HG03280 (cell line): ENCODE data around the gene TLE3.
A peak's percentile ranks its signal among the peaks of the same experiment; 100 is the strongest.

ENCODE experiments used
- ATAC-seq: cut with Tn5 transposase; IDR thresholded peaks from one replicate; pipeline ENCODE4 v1.9.1; 2021; ENCODE audit warnings: mild to moderate bottlenecking, moderate library complexity; ENCODE audit not compliant: unreplicated experiment

Gene TLE3

DNA sequence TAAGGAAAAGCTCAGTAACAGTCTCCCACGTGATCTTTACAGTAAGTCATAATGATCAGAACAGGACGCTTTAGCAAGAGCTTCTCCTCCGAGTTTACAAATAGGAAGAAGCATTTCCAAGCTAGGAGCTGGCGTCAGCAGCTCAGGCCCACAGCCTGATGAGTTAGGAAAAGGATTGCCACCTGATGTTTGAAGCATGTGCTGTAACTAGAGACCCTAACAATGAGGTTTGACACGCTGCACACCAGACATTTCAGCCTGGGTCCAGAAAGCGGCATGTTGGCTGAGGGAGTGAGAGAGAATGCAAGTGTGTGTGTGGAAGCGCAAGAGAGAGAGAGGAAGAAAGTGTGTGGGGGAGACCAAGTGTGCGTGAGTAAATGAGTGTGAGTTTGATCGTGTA, 47.3 kb downstream of the TLE3 start:
- no peak for ATAC-seq

DNA sequence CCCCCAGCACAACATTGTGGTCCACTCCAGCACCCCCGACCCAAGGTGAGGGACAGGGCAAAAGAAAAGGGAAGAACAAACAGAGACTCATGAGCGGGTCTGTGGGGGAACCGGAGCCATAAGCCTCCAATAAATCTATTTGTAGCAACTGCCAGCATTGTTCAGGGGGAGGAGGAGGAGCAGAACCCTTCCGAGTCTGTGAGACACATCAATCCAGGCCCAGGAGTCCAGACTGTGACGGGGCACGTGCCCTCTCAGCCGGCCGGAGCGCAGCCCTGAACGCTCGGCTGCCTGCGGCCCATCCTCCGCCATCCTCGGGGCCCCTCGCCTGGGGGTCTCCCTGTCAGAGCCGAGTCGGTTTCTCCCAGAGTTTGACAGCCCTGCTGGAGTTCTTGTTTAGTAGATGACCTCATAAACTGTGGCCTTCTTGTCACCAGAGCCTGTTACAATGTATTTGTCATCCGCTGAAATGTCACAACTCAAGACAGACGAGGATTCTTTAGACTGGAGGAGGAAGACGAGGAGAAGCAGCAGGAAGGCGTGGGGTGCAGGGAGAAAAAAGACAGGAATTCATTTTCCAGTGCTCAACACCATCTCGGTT, 47.9 kb downstream of the TLE3 start:
- ATAC-seq = no peak

DNA sequence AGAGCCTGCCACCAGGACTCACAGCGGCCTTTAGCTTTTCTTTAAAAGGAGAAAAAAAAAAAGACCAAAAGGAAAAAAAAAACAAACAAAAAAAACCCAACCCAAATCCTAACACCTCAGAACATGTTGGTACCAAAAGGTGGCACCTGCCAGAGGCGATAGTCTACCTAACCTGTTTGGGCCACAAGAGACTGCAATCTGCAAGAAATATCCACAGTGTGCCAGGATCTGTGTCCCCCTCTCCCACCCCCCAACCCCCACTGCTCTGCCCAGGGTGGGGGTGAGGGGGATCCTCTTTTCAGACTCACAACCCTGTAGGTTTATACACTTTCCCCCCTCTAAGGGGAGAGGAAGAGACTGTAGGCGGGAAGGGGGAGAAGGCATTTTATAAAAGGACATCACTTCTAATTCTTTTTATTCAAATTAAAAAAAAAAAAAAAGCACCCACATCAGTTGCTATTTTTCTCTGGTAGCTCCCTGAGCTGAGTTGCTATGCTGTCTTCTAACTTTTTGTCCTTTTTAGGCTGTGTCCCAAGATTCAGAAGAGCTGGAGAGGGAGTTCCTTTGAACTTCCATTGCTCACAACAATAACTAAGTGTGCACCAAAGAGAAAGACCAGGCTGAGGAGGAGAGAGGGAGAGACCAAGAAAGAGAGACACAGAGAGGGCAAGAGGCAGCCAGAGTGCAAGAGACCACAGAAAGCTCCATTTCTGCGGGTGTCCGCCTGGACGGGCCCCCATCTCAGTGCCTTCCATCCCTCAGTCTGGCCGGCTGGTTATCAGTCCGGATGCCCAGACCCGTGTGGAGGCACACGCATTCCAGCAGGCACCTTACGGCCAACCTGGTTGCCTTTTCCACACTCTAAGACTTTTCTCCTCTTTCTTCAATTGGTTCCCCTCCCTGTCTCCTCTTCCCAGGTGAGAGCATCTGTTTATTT, 48.9 kb downstream of the TLE3 start:
- ATAC-seq = no peak

DNA sequence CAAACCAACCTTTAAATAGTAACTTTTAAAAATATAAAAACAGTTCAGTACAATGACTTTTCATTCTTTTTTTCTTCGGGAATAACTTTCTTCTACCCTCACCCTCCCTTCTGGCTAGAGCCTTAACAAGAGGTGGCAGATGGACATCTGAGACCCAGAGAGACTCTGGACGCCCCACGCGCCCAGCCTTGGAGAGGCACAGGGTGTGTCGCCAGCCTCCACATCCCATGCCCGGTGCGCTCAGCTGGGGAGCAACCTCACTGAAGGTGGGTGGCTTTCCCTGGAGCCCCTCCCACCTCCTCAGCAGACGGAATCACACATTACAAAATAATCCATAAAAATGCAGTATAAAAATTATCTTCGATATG, 49.5 kb downstream of the TLE3 start:
- ATAC-seq = no peak

DNA sequence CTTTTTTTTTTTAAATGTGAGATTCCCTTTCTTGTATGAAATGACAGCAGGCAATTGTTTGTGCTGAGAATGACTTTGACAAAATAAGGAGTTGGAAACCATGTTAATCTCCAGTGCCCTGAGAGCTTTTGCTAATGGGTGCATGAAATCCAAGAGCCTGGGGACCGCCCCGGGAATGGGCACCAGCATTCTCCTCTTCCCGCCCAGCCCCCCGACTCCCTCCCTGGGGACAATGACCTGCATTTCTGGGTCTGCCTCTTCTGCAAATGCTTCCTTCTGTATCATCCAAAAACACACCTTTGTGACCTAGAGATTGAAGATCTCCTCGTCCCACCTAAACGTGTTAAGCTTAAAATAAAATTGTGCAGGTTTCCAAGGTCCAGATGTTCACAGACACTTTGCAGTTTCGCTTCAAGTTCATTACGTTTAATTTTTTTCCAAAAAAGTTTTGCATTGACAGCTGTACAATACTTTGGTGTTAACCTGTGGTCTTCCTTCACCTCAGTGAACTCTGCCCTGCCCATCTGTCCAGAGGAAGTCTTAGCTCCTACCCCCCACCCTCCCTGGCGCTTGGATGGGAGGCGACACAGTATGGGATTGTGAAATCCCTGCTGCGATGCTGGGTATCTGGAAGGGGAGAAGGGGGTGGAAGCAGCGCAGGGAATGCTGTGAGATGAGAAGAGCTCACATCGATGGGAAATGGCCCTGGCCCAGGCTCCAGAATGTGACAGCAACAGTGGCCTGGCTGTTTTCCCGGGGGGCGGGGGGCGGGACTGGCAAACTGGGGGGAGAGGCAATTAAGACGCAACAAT, 50.1 kb downstream of the TLE3 start:
- no peak for ATAC-seq

DNA sequence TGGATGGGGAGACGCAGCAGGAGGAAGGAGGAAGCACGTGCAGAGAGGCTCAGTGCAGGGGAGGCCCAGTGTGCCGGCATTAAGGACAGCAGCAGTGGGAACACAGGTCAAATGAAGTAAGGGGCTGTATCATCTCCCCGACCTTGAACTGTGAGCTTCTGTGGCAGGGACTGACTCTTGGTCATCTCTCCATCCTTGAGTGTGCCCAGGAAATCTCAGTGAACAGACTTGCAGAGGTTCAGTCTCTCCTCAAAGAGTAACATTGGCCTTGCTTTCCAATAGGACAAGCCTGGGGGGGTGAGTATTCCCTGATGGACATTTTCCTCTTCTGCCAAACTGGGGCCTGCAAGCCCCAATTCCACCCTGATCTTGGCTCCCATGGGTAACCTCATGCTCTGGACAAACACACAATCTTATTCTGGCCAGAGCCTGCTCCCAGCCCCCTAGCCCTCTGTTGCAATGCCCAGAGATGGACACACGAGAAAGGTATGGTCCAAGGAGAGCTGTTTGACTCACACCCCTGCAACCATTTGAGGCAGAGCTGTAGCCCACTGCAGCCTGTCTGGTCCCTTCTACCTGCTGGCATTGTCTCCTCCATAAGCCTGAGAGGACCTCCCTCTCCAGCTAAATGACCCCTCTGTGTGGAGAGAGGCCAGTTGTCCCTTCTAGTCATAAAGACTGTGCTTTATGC, 50.9 kb downstream of the TLE3 start:
- ATAC-seq = no peak

DNA sequence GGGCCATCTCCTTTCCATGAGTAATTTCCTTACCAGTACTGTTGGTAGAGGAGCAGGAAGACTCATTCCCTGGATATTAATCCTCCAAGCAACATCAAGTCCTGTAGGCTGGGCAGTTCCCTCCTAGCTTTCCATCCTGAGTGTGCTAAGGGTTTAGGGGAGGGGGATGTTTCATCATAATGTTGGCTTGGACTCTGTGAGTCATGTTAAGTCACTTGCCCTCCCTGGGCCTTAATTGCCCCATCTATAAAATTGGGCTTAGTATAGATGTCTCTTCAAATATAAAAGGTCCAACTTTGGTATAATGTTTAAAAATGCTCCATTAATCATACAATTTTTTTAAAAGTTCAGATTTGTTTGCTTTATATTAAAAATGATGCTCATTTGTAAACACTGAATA, 52.7 kb downstream of the TLE3 start:
- ATAC-seq = no peak

DNA sequence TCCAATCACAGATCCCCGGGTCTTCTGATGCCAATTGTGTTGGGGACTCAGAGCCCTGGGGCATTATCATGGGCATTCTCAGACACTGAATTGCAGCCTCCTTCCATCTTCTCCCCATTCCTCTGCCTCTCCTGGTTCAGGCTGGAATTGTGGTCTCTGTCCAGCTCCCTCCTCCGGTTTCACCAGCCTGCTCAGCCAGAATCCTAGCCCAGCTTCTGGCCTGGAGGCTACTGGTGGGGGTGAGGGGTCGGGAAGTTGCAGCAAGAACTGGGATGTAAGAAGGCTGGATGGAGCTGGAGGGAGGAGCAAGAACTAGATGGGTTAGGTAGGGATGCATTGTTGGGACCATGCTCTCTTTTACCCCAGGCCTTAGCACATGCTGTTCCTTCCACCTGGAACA, 53.5 kb downstream of the TLE3 start:
- ATAC-seq = no peak

DNA sequence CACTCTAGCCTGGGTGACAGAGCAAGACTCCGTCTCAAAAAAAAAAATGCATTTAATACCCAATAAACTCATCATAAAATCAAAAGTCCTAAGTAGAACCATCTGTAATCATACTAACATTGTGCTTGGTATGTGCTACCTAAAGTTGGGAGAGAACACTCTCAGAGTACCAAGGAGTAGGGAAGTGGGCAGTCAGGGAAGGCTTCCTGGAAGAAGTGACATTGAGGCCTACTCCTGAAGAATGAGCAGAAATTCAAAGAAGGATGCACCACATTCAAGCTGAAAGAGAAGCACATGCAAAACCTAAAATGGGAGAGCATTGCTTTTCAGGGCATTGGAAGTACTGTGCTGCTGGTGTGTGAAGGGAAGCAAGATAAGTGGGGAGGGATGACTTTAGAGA, 54.1 kb downstream of the TLE3 start:
- no peak for ATAC-seq

DNA sequence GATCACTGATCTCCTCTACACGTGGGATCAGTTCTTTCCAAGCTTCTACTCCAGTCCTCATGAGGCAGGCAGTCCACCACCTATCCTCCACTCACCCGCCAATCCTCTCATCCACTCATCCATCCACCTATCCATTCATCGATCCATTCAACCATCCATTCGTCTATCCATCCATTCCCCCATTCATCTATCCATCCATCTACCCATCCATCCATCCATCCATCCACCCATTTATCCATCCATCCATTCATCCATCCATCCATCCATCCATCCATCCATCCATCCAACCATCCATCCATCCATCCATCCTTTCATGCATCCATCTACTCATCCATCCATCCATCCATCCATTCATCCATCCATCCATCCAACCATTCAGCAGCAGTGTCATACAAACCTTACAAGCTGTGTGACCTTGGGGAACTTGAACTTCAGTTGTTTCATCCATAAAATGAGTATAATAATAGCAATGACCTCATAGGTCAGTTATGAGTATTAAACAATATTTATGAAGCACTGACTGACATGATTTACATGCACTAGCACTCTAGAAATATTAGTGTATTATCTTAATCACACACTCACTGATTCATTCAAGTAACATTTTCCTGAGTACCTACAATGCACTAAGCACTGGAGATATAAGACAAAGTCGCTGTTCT, 55.0 kb downstream of the TLE3 start:
- ATAC-seq = no peak

DNA sequence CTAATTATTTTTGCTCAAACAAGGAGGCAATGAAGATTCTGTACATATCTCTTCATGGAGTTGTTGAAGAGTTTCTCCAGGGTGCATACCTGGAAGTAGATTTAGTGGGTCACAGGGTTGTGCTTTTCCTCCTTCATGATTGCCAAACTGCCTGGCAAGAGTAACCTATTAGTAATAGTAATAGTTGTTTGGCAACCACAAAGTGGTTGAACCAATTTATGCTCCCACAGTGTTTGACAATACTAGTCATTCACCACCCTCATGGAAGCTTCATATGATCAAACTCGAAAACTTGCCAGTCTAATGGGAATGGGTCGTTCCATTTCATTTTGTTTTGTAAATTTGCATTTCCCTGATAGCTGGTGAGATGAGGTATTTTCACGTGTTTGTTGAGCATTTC, 57.8 kb downstream of the TLE3 start:
- no peak for ATAC-seq

DNA sequence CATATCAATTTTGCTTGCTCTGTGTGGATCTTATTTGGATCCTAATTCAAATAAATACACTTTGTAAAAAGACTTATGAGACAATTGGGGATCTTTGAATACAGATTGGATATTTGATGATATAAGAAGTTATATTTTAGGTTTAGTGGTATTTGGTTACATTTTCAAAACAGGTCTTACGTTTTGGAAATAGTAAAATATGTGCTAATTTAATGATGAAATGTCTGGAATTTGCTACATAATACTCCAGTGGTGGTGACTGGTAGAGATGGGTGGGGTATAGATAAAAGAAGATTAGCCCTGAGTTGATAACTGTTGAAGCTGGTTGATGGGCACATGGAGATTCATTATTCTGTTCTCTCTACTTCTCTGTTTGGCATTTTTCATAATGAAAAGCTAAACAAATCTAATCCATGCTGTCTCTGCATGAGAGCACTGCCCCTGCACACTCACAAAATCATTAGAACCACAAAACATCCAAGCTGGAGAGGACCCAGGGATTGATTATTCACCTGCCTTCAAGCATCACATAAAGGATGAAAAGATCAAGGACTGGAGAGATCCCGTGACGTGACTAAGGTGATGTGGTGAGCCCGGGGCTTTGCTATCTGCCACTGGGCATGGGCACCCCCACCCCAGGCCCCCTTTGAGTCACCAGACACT, 58.9 kb downstream of the TLE3 start:
- no peak for ATAC-seq

DNA sequence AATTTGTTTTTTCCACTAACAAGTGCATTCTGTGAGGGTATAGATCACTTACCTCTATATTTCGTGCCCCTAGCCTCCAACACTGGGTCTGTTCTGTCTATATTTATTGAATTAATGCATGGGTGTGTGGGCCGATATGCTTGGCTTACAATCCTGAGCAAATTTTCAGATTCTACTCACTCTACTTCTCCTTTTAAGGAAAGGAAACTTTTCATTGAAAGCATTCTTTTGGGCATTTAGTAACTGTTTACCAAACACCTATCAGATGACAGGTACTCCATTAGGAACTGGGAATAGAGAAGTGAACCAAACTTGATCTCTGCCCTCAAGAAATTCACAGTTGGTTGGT, 60.5 kb downstream of the TLE3 start:
- ATAC-seq = no peak

DNA sequence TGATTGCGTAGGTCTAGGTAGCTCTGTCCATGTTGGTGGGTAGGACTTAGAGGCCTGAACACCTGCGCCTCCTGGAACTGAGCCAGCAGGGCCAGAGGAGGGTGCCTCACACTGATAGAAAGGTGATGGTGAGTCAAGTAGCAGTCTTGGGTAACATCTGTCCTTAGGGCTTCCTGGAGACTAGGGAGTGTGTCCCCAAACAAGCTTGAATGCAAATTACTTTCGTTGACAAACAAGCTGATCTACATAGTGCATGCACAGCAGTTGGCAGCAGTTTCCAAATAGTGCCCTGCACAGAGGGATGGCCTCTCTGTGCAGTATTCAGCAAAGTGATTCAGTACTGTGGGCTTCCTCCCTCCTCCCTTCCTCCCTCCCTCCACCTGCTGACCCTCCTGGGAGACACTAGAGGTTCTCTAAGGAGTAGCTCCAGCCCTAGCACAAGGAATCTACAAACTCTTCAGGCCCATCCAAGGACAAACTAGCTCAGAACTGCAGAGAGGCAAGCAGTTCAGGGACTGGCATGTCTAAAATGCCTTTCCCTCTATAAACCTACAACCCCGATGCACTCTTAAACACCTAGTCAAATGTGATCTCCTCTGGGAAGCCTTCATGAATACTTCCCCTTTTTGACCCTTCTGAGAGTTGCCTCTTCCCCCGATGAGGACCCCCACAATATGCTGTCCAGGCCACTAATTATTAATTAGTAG, 61.0 kb downstream of the TLE3 start:
- peak; percentile 79 for ATAC-seq

DNA sequence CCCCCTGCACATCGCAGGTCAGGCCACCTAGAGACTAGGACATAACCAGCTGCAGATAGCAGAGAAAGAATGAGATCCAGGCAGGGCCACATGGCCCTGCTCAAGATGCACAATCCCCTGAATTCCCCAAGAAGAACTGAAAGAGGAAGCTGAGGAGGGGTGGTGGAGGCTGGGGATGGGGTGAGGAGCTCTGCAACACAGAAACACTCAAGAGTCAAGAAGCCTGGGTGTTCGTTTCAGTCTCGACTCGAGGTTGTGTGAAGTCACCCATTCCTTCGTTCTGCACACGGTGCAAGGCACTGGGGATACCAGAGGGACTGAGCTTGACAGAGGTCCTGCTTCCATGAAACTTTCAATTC, 62.0 kb downstream of the TLE3 start:
- ATAC-seq = peak; percentile 48

DNA sequence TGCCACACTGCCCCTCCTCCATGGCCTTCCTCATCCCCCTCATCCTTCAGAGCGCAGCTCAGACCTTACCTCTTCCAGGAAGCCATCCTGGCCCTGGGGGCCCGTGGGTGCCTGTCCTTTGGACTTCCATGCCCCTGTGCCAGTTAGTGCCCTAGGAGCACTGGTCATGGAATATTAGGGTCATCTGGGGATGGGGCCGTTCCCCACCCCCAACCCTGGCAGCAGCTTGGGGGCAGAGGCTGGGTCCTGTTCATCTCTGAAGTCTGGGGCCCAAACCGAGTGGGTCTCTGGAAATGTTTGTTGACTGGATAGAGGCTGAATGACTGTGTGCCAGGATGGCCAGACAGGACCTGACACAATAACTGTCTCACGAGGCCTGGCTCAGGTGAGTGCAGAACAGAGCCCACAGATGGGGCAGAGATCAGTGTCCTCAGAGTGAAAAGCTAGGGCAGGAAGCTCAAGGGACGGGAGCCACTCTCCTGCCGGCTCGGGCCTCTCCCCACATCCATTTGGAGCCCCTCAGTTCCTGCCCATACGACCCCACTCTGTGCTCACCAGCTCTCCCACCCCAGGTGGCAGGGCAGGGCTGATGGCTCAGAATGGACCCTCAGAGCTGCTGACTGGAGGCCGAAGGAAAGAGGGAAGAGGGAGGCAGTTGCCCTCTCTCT, 62.5 kb downstream of the TLE3 start:
- ATAC-seq = no peak

DNA sequence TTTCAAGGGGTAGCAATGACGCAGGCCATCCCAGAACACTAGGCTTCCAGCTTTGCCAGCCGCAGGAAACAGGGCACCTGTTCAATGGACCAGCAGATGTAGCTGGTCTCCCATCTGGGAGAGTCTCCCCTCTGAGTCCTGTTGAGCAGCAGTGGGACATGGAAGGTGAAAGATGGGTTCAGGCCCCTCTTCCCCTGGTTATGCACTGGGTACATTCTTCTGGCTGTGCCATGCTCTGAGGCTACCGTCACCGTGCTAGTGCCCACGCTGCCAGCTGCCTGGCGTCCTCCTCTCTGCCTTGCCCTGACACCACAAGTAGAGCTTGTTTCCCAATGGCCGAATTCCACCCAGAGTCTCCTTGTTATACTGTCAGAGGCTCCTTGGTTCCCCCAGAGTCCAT, 63.1 kb downstream of the TLE3 start:
- no peak for ATAC-seq

DNA sequence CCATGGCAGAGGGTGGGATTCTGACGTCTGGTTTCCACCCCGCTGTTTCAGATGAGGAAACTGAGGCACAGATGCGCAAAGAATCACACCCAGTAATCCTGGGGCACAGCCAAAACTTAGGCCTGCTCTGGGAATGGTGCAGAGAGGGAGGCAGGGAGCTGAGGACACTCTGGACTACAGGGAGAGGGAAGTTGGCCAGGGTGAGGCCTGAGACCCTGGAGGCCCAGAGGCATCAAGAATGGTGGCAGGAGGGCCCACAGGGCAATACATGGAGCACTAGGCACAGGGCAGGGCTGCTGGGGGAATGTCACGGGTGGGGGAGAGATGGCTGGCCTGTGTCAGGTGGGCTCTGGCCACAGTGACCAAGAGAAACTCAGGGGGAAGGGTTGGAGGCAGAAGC, 63.6 kb downstream of the TLE3 start:
- no peak for ATAC-seq

DNA sequence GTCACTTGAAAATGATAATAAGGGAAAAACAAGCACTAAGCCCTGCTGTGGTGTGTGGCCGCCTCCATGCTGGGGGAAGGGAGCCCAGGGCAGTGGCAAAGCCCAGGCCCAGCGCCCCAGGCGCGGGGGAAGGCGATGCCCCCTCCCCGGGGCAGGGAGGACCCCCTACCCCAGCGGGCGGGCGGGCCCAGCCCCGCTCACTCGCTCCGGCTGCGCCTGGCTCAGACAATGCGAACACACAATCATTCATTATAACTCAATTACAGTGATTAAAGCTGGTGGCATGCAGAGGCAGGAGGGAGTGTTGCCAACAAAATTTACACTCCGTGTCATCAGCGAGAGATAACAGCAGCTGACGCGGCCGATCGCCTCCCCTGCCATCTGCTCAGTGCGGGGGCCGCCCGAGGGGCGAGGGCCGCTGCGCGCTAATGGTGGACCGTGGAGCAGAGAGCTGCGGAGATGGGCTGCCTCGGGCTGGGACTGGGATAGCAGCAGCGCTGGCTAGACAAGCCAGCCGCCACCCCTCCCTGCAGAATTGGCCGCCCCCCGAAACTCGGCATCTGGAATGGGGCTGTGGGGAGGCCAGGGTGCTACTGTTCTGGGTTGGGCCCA, 64.1 kb downstream of the TLE3 start:
- no peak for ATAC-seq
